ENCODE results near the gene RPL18A. TPM values are rescaled to one million over a fixed set of nuclear protein-coding genes. Genes with fewer than 3 reads are reported as not detected.

The RPL18A gene
- total and polyA plus RNA-seq, 2 of the 13 experiments (the other 11 are each of a cell fraction or from before 2014, with no cell fraction given), result 1,471 to 2,004 TPM

- no peak for TF ChIP-seq BHLHE40 (IDR thresholded peaks at IDR 0.05; ENCODE audit: low read length)
- no peak for TF ChIP-seq TP53 (CRISPR knock-in tag; conservative IDR thresholded peaks at IDR 0.05)
- TF ChIP-seq U2AF1 (optimal IDR thresholded peaks at IDR 0.05; ENCODE audit: low read depth, low read length), result no peak
- TF ChIP-seq CBFB (CRISPR knock-in tag; IDR thresholded peaks at IDR 0.05), result no peak
- no peak for TF ChIP-seq ZNF570 (CRISPR knock-in tag; IDR thresholded peaks at IDR 0.05; ENCODE audit: borderline replicate concordance)
- TF ChIP-seq ZFYVE20 (CRISPR knock-in tag; IDR thresholded peaks at IDR 0.05; ENCODE audit: borderline replicate concordance, low read depth), result no peak
- no peak for TF ChIP-seq CREB1 (IDR thresholded peaks at IDR 0.05)
- no peak for TF ChIP-seq CREB1 (CRISPR knock-in tag; IDR thresholded peaks at IDR 0.05)
- no peak for TF ChIP-seq ZNF282 (IDR thresholded peaks at IDR 0.05; ENCODE audit: partially characterized antibody)
- TF ChIP-seq, protein P1, sequence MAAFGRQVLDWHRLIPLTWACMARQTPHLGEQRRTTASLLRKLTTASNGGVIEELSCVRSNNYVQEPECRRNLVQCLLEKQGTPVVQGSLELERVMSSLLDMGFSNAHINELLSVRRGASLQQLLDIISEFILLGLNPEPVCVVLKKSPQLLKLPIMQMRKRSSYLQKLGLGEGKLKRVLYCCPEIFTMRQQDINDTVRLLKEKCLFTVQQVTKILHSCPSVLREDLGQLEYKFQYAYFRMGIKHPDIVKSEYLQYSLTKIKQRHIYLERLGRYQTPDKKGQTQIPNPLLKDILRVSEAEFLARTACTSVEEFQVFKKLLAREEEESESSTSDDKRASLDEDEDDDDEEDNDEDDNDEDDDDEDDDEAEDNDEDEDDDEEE (CRISPR knock-in tag; IDR thresholded peaks at IDR 0.05), result no peak
- peak; percentile 77; the same call in 1 of the 2 replicates for TF ChIP-seq SMAD3 (CRISPR knock-in tag; IDR thresholded peaks at IDR 0.05)
- peak; percentile 46; the same call in 1 of the 2 replicates for TF ChIP-seq ZNF558 (CRISPR knock-in tag; IDR thresholded peaks at IDR 0.05; ENCODE audit: borderline replicate concordance)
- no peak for TF ChIP-seq TFDP1 (CRISPR knock-in tag; IDR thresholded peaks at IDR 0.05; ENCODE audit: borderline replicate concordance)
- TF ChIP-seq PCBP2 (optimal IDR thresholded peaks at IDR 0.05; ENCODE audit: low read depth, low read length, poor library complexity, severe bottlenecking), result no peak
- TF ChIP-seq NFE2 (CRISPR knock-in tag; IDR thresholded peaks at IDR 0.05), result no peak
- TF ChIP-seq ZFP90 (CRISPR knock-in tag; IDR thresholded peaks at IDR 0.05; ENCODE audit: borderline replicate concordance), result peak; percentile 74; the same call in 1 of the 2 replicates
- TF ChIP-seq KAT2B (IDR thresholded peaks at IDR 0.05; ENCODE audit: borderline replicate concordance, low read depth, low read length), result no peak
- 0 out of 2 replicates have a peak, but pooled peaks have one; percentile 65 for TF ChIP-seq MTF1 (CRISPR knock-in tag; IDR thresholded peaks at IDR 0.05)
- no peak for TF ChIP-seq ZNF382 (CRISPR knock-in tag; IDR thresholded peaks at IDR 0.05; ENCODE audit: borderline replicate concordance)
- no peak for TF ChIP-seq ZNF44 (CRISPR knock-in tag; IDR thresholded peaks at IDR 0.05)
- TF ChIP-seq ZIK1 (CRISPR knock-in tag; IDR thresholded peaks at IDR 0.05; ENCODE audit: borderline replicate concordance, low read depth), result no peak
- no peak for TF ChIP-seq ZNF770 (CRISPR knock-in tag; IDR thresholded peaks at IDR 0.05)
- TF ChIP-seq CENPX (CRISPR knock-in tag; IDR thresholded peaks at IDR 0.05), result no peak
- TF ChIP-seq ZNF432 (CRISPR knock-in tag; IDR thresholded peaks at IDR 0.05; ENCODE audit: borderline replicate concordance), result no peak
- TF ChIP-seq PRMT3 (CRISPR knock-in tag; IDR thresholded peaks at IDR 0.05; ENCODE audit: borderline replicate concordance, low read depth), result no peak
- no peak for TF ChIP-seq NBN (conservative IDR thresholded peaks at IDR 0.05)
- TF ChIP-seq EEA1 (CRISPR knock-in tag; IDR thresholded peaks at IDR 0.05; ENCODE audit: borderline replicate concordance), result no peak
- peak; percentile 97; the same call in 1 of the 2 replicates for TF ChIP-seq WIZ (CRISPR knock-in tag; IDR thresholded peaks at IDR 0.05)
- TF ChIP-seq GABPB1 (CRISPR knock-in tag; IDR thresholded peaks at IDR 0.05), result no peak
Observed at GRCh38 chr19:17889609-17890214, 30.0 kb downstream of the RPL18A start (continued).

Measured in HepG2 (cell line).